Mucosa of descending colon (tissue), 3 donors: Measurements from ENCODE around the gene CFH. TPM values are rescaled to one million over a fixed set of nuclear protein-coding genes. Genes with fewer than 3 reads are reported as not detected.

ENCODE experiments used
- ATAC-seq: fragments of 200-7000 bp; cut with Tn5 transposase; one replicate; pipeline ENCODE4 v1.9.1; 2020; ENCODE audit warnings: mild to moderate bottlenecking, moderate library complexity
- DNase-seq, 3 donors: peaks; one replicate each; pipeline ENCODE4 v3.0.0-alpha.2; 2020
- H3K36me3 ChIP-seq: fragments of 200-600 bp; one replicate; pipeline ENCODE4 v1.8.0; 2021; ENCODE audit warnings: low read depth, mild to moderate bottlenecking
- H3K4me1 ChIP-seq: fragments of 200-600 bp; one replicate; pipeline ENCODE4 v1.8.0; 2021; ENCODE audit warnings: low read depth, mild to moderate bottlenecking
- H3K4me3 ChIP-seq: fragments of 200-600 bp; one replicate; pipeline ENCODE4 v1.8.0; 2021; ENCODE audit warnings: mild to moderate bottlenecking
- H3K9me3 ChIP-seq: fragments of 200-600 bp; one replicate; pipeline ENCODE4 v1.8.0; 2021; ENCODE audit warnings: mild to moderate bottlenecking
- intact Hi-C, 2 donors: fragments of 100-400 bp; cut with DNase I in 1 of 2; cut with micrococcal nuclease in 1 of 2; formaldehyde crosslinking; loops; one replicate each; pipeline versions ENCODE4 v1.11.0 to v1.11.1; 2022; cut with DNase I, micrococcal nuclease
- total RNA-seq, 3 donors: library from RNA; stranded (reverse); fragmentation: NEBNext Ultra II Directional in 2 of 3; extraction: Animal tissue kit (Norgen Biotek cat#: 25700) in 2 of 3; gene quantifications; one replicate each; pipeline versions ENCODE4 v1.2.1 to v1.2.4, GENCODE V29; 2021 to 2023
- TF ChIP-seq, protein P1 (sequence below): fragments of 200-600 bp; IDR thresholded peaks from one replicate; pipeline ENCODE4 v1.8.0; 2022; ENCODE audit warnings: antibody characterized with exemption, mild to moderate bottlenecking
- donor health status: DM: no; HTN: no; CAD: no; lungs with moderate emphysema.
- donor health status: DM: no; HTN: no; CAD: no.
- donor health status: DM: no; HTN: yes; CAD: no.

CFH gene
- total RNA-seq, 3 donors from 2014 or later, result 12.7 to 37.0 (median 24.5) TPM

DNA sequence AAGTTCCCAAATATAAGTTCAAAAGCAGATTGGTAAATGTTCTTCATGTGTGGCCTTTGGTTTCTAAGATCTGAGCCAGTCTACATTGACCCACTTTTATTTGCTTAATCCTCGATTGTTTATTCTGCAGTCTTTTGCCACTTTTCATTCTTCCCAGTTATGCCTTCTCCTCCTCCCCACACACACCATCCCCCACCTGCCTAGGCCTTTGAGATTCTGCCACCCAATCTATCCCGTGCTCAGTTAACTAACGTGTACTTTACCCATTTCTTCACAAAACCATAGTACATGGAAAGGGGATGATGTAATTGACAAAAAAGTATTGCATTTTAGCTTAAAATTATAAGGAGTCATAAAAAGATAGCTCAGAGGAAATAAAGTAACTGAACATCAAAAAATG lies 3.7 kb downstream of the CFH start:
- intact Hi-C loops, result loop anchor here in 1 of 2 donors (10.0 kb wide), 1 partner anchor 291 kb away; no protein-coding TSS in a partner anchor
- Histone ChIP-seq H3K9me3 (no peaks in the 10 kb centered on the region), H3K4me3 (no peak overlapping the region), H3K36me3 (no peaks in the 10 kb centered on the region), H3K4me1 (no peaks in the 10 kb centered on the region)
- TF ChIP-seq, protein P1, sequence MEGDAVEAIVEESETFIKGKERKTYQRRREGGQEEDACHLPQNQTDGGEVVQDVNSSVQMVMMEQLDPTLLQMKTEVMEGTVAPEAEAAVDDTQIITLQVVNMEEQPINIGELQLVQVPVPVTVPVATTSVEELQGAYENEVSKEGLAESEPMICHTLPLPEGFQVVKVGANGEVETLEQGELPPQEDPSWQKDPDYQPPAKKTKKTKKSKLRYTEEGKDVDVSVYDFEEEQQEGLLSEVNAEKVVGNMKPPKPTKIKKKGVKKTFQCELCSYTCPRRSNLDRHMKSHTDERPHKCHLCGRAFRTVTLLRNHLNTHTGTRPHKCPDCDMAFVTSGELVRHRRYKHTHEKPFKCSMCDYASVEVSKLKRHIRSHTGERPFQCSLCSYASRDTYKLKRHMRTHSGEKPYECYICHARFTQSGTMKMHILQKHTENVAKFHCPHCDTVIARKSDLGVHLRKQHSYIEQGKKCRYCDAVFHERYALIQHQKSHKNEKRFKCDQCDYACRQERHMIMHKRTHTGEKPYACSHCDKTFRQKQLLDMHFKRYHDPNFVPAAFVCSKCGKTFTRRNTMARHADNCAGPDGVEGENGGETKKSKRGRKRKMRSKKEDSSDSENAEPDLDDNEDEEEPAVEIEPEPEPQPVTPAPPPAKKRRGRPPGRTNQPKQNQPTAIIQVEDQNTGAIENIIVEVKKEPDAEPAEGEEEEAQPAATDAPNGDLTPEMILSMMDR, result no peak
- DNase-seq, result no peak
- no peak for ATAC-seq

DNA sequence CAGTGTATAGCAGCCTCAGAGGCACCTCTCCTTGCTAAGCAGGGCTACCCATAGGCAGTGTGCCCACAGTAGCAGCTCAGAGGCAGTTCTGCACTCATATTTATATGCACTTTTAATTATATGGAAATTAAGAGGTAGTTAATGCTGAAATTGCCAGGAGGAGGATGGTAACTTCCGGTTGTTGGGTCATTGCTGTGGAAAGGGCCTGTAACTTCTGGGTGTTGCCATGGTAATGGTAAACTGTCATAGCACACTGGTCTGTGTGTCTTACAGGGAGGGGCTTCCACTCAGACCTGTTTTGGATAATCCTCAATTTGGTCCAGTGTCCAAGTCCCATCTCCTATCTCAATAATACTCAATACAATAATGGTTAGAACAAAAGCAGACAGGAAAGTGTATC lies 7.6 kb downstream of the CFH start:
- TF ChIP-seq, protein P1, result no peak
- Histone ChIP-seq H3K36me3 (no peaks in the 10 kb centered on the region), H3K4me3 (no peak overlapping the region), H3K4me1 (no peaks in the 10 kb centered on the region), H3K9me3 (no peaks in the 10 kb centered on the region)
- DNase-seq, result no peak
- intact Hi-C loops, result loop anchor here in 1 of 2 donors (10.0 kb wide), 1 partner anchor 295 kb away; no protein-coding TSS in a partner anchor
- no peak for ATAC-seq

DNA sequence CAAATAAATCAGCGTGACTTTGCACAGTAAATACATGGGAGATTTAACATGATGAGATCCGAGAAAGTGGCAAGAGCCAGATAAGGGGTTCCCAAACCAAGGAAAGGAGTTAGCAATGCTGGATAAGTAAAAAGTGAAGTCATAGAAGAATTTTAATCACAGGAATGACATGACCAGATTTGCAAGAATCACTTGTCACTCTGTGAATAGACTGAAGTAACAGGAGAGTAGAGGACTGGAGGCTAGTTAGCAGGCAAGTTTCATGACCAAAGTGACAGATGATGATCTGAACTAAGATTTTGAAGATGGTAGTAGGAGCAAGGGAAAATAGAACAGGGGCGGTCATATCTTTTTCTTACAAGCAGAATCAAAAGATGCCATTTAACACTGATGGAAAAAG lies 8.4 kb downstream of the CFH start:
- no peaks in the 10 kb centered on the region for H3K36me3 ChIP-seq
- H3K4me1 ChIP-seq, result no peaks in the 10 kb centered on the region
- H3K9me3 ChIP-seq, result no peaks in the 10 kb centered on the region
- DNase-seq (no peak), ATAC-seq (no peak)
- TF ChIP-seq, protein P1, result no peak
- H3K4me3 ChIP-seq, result no peak overlapping the region
- intact Hi-C loops, result no loop called here

DNA sequence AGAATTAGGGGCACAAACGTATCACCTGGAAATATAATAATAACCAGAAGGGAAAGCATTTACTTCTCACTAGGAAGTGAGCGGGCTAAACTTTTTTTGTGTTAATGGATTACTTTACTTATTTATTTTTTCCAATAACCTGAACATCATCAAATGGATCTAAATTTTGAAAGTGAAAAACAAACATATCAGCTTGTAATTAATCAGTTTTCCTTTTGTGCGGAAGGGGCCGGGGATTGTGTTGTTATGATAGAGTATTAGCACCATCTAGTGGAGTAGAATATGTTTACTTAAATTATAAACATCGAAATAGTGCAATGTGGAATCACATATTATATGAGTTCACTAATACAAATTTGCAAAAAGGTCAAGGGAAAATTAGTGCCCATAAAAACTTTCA lies 9.0 kb downstream of the CFH start:
- TF ChIP-seq, protein P1, result no peak
- Histone ChIP-seq H3K9me3 (no peaks in the 10 kb centered on the region), H3K36me3 (no peaks in the 10 kb centered on the region), H3K4me3 (no peak overlapping the region), H3K4me1 (no peaks in the 10 kb centered on the region)
- intact Hi-C loops, result no loop called here
- peak in 1 of 3 donors; percentile 19 for DNase-seq
- peak; percentile 34 for ATAC-seq

DNA sequence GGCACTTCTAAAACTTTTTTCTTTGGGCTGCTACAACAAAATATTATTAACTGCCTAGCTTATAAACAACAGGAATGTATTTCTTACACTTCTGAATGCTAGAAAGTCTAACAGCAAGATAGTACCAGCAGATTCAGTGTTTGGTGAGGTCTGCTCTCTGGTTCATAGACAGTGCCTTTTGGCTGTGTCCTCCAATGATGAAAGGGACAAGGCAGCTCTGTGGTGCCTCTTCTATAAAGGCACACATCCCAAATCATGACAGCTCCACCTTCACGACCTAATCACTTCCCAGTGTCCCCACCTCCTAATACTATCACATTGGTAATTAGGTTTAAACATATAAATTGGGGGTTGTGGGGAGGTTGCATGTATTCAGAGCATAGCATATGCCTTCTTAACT lies 9.5 kb downstream of the CFH start:
- intact Hi-C loops, result no loop called here
- TF ChIP-seq, protein P1, result no peak
- no peaks in the 10 kb centered on the region for H3K4me1 ChIP-seq
- H3K9me3 ChIP-seq, result no peaks in the 10 kb centered on the region
- DNase-seq (no peak), ATAC-seq (no peak)
- no peak overlapping the region for H3K4me3 ChIP-seq
- H3K36me3 ChIP-seq, result no peaks in the 10 kb centered on the region

DNA sequence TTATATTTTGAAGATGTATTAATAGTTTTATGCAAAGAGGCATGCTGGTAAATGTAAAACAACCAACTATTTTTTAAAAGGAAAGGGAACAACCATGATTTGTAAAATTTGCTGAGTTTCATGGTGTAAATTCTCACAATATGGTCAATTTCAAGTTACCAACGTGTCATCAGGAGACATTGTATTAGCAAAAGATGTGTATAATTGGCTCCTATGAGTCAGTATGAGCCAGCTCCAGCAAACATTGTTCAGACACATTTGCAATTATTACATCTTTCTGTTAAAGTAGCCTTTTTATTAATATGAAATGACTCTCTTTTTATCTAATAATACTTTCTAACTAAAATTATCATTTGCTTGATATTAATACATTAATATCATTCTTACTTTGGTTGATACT lies 15.3 kb downstream of the CFH start:
- ATAC-seq (no peak), DNase-seq (no peak)
- intact Hi-C loops, result no loop called here
- peaks cover 4% of the 10 kb centered on the region for H3K9me3 ChIP-seq
- TF ChIP-seq, protein P1, result no peak
- H3K36me3 ChIP-seq, result no peaks in the 10 kb centered on the region
- no peaks in the 10 kb centered on the region for H3K4me1 ChIP-seq
- H3K4me3 ChIP-seq, result no peak overlapping the region
